ENCODE measurements around the gene HAGHL.

The HAGHL gene

GRCh38 chr16:726438-727290 lies at the start of gene HAGHL, which contains the start of gene CCDC78:
Gene HAGHL, plus strand, starts transcription at chr16:727106. Its CDS starts 404 bp downstream, at chr16:727510.
Gene CCDC78, minus strand, starts transcription at chr16:726443. Its CDS starts 76 bp downstream, at chr16:726367.
- DNase-seq (ENCODE audit: low spot score) = no peak

GRCh38 chr16:677316-678190 lies 49.4 kb upstream of the HAGHL start:
- no peak for DNase-seq (ENCODE audit: low spot score)

- DNase-seq (ENCODE audit: low spot score) = no peak
These were observed 48.6 kb upstream of the HAGHL start for GRCh38 chr16:678209-678857.

- peak; percentile 51 for DNase-seq (ENCODE audit: low spot score)
These were observed 47.8 kb upstream of the HAGHL start for GRCh38 chr16:678858-679813.

- DNase-seq (ENCODE audit: low spot score) = peak; percentile 88
These were observed 46.9 kb upstream of the HAGHL start, which contains the start of gene STUB1 for GRCh38 chr16:679814-680624. Gene STUB1, plus strand, starts transcription at chr16:680410. Its CDS starts 116 bp downstream, at chr16:680526.

GRCh38 chr16:680625-680945 lies 46.3 kb upstream of the HAGHL start:
- DNase-seq (ENCODE audit: low spot score) = no peak

GRCh38 chr16:680967-681745 lies 45.8 kb upstream of the HAGHL start:
- peak; percentile 32 for DNase-seq (ENCODE audit: low spot score)

GRCh38 chr16:681746-682427 lies 45.0 kb upstream of the HAGHL start:
- no peak for DNase-seq (ENCODE audit: low spot score)

- no peak for DNase-seq (ENCODE audit: low spot score)
These were observed 44.2 kb upstream of the HAGHL start for GRCh38 chr16:682493-683395.

- no peak for DNase-seq (ENCODE audit: low spot score)
These were observed 43.4 kb upstream of the HAGHL start for GRCh38 chr16:683396-684070.

GRCh38 chr16:684071-684794 lies 42.7 kb upstream of the HAGHL start, which contains the start of gene JMJD8:
Gene JMJD8, minus strand, starts transcription at chr16:684334. Its CDS starts 15 bp downstream, at chr16:684319.
- peak; percentile 97 for DNase-seq (ENCODE audit: low spot score)

- no peak for DNase-seq (ENCODE audit: low spot score)
These were observed 41.8 kb upstream of the HAGHL start for GRCh38 chr16:684961-685696.

GRCh38 chr16:685967-686366 lies 40.9 kb upstream of the HAGHL start:
- DNase-seq (ENCODE audit: low spot score) = peak; percentile 59

GRCh38 chr16:686459-687260 lies 40.2 kb upstream of the HAGHL start:
- no peak for DNase-seq (ENCODE audit: low spot score)

- no peak for DNase-seq (ENCODE audit: low spot score)
These were observed 39.4 kb upstream of the HAGHL start for GRCh38 chr16:687499-687898.
